ENCODE data around the gene LRP1B.

GRCh38 chr2:141384676-141385075, 746.1 kb downstream of the LRP1B start:
- no peak for TF ChIP-seq ATF3 (IDR thresholded peaks at IDR 0.05)
- TF ChIP-seq GABPA (IDR thresholded peaks at IDR 0.05 in 1 of 2, conservative IDR thresholded peaks at IDR 0.05 in 1 of 2) = no peak
- TF ChIP-seq CTCF (IDR thresholded peaks at IDR 0.05; ENCODE audit: low read depth, low read length, missing input control) = no peak
- no peak for TF ChIP-seq SP1 (IDR thresholded peaks at IDR 0.05)
- TF ChIP-seq FOXA2 (IDR thresholded peaks at IDR 0.05) = no peak
- no peak for TF ChIP-seq MAX (IDR thresholded peaks at IDR 0.05)
- TF ChIP-seq RAD21 (IDR thresholded peaks at IDR 0.05) = no peak
- TF ChIP-seq FOXA1 (IDR thresholded peaks at IDR 0.05) = no peak
- no peak for TF ChIP-seq EGR1 (IDR thresholded peaks at IDR 0.05; ENCODE audit: low read depth in 2 of 2)
- TF ChIP-seq JUND (IDR thresholded peaks at IDR 0.05) = no peak
